Pons (tissue), 1 donor: ENCODE measurements around the gene RSPH4A.
"Not testable (repeated sequence)": the region's sequence is repeated elsewhere in the genome, so short reads cannot be mapped to it uniquely, and the experiment has no call there.

Experiments
- DNase-seq: peaks from one replicate; pipeline ENCODE4 v3.0.0-alpha.2; 2016; ENCODE audit warnings: low spot score

Gene RSPH4A

GRCh38 chr6:116615937-116616736, at the start of gene RSPH4A:
Gene RSPH4A (plus strand): TSS chr6:116616479. CDS start chr6:116616624, 145 bp downstream.
- peak; percentile 94 for DNase-seq

GRCh38 chr6:116568111-116568510, 48.2 kb upstream of the RSPH4A start:
- DNase-seq, result no peak

GRCh38 chr6:116568821-116569755, 47.2 kb upstream of the RSPH4A start:
- DNase-seq, result no peak

DNA sequence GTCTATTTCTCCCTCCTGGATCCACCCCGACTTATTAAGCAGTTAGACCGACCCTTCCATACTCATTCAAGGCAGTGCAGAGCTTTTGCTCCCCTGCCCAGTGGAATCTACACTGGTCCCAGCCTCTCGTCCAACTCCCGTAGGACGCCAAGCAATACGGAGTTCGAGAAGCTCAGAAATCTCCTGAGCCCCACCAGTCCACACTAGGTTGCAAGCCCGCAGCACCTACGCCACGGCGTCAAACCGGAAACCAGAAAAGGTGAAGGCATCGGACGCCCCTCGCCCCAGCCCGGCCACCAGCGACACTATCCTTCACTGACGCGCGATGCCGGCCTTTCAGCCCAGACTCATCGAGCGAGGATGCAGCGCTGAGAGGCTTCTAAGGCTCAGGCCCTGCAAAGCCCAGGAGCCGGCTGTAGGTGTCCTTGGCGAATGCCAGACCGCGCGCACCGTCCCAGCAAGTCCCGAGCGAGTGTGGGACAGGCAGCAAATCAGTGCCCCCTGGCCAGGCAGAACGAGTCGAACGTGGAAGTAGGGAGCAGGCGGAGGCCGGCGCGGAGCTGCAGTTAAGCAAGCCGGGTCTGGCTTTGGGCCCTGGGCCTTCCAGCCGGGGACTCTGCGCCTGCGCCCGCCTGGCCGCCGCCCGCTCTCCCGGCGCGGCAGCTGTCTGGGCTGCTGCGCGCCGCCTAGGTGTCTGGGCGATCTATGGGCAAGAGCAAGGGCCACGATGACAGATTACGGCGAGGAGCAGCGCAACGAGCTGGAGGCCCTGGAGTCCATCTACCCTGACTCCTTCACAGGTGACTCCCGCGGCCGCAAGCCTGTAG, 45.2 kb upstream of the RSPH4A start, which contains the start of gene RWDD1:
RWDD1 (plus strand) TSS at position 649 of the 827 bp plus-strand sequence; CDS start at position 728, 79 bp downstream.
- peak; percentile 98 for DNase-seq

- DNase-seq, result no peak
Measured at GRCh38 chr6:116571683-116572000, 44.6 kb upstream of the RSPH4A start.

DNA sequence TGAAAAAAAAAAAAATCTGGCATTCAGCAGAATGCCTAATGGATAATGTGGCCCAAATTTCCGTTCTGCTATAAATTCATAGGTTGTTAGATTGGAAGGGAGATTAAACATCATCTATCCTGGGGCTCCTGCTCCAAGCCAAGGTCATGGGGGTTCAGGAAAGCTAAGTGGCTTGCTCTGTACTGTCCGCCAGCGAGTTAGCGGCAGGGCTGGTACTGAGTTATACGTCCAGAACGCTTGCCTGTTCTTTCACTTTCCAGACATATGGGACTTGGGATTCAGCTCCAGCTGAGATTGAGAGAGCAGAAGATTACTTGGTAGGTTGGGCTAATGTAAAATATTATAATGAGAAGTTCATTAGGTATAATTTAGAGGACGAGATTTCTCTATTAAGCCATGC, 44.1 kb upstream of the RSPH4A start:
- no peak for DNase-seq

- DNase-seq, result no peak
Measured at GRCh38 chr6:116575227-116575626, 41.1 kb upstream of the RSPH4A start.

GRCh38 chr6:116577486-116577885, 38.8 kb upstream of the RSPH4A start:
- no peak for DNase-seq

DNA sequence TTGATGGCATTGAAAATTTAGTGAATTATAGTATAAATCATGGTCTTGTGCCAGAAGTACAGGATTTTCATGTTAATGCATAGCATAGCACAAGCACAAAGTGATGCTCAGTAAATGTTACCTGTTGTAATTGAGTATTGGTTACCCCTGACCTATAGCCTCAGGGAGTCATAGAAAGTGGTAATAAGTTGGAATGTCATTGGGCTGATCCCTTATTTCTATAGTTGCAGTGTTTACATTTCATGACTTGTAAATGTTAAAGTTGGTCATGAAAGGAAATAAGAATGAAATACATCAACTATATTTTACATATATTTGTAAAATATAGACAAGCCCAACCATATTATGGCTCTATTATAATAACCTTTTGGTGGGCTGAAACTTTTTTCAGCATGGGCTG, 37.9 kb upstream of the RSPH4A start:
- DNase-seq, result no peak

- no peak for DNase-seq
Measured at GRCh38 chr6:116579143-116579542, 37.1 kb upstream of the RSPH4A start.

GRCh38 chr6:116580198-116580597, 36.1 kb upstream of the RSPH4A start:
- no peak for DNase-seq

DNA sequence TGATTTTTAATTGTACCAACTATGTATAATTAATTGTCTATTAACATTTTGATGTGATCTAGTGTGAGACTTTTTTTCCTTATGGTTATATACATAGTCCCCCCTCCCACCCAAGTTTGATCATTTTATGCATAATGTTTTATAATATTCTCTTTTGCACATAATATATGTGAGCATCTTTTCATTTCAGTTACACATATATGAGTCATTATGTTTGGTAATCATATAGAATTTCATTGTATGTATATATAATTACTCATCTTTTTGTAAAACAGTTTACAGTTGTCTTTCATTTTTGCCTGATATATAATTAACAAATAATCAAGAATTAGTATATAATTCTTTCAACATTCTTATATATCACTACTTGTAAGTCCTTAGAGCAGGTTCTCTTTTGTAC, 30.0 kb upstream of the RSPH4A start:
- DNase-seq, result no peak

DNA sequence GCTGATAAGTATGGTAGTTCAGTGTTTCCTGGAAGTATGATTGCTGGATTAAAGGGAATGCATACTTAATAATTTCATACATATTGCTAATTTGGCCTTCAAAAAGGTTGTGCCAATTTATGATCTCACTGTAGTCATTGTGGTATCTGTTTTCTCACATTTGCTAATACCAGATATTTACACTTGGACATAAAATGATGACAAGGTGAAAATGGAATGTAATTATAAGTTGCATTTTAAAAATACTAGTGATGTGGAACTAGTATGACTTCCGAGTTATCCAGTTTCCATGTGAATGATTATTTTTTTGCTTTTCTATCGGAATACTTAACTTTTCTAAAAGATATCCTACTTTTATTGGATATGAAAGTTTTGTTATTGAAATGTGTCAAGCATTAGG, 29.5 kb upstream of the RSPH4A start:
- DNase-seq, result no peak

- no peak for DNase-seq
Measured at GRCh38 chr6:116595247-116595646, 21.0 kb upstream of the RSPH4A start.

DNA sequence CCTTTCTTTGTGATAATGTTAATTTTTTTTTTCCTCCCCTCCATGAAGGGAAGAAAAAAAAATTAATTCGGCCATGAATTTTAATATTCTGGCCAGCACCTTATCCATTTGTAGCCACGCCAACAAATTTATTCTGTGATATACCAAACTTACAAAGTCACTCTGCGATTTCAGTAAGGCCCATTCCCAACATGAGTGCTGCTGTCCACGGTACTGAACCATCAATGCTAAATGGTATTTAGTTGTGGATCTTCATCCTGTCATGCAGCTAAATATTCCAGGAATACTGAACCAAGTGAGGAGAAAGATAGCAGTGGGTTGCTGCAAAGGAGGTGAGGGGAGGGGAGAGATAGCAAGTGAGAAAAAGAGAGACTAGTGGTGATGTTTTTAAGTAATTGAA, 19.5 kb upstream of the RSPH4A start:
- DNase-seq, result no peak

- not testable (repeated sequence) for DNase-seq
Measured at GRCh38 chr6:116603916-116604315, 12.4 kb upstream of the RSPH4A start.

GRCh38 chr6:116604868-116605267, 11.4 kb upstream of the RSPH4A start:
- not testable (repeated sequence) for DNase-seq

GRCh38 chr6:116605935-116606334, 10.3 kb upstream of the RSPH4A start:
- no peak for DNase-seq

DNA sequence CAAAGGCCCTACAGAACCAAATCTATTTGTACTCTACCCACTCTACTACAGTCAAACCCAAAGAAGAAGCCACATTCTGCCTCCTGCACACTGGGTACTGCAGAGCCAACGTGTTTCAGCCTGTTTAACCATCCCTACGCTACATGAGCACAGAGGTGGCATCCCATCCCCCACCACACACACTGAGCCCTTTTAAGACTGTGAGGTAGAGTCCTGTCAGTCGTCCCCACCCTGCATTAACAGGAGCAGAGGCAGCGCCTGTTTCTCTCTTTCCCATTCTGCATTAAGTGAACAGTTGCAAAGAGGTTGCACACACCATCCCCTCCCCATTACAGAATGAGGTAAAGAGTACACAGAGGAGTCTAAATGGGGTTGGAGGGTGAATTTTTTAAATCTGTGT, 5.2 kb upstream of the RSPH4A start:
- no peak for DNase-seq

DNA sequence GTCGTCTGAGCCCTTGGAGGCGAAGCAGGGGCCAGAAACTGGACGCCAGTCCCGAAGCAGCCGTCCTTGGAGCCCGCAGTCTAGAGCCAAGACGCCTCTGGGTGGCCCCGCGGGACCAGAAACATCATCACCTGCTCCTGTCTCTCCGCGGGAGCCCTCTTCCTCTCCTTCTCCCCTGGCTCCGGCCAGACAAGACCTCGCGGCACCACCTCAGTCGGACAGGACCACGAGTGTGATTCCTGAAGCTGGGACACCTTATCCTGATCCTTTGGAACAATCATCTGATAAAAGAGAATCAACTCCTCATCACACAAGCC, 416 bp downstream of the RSPH4A start:
- no peak for DNase-seq

- DNase-seq, result no peak
Measured at GRCh38 chr6:116624036-116624805, 7.9 kb downstream of the RSPH4A start.

DNA sequence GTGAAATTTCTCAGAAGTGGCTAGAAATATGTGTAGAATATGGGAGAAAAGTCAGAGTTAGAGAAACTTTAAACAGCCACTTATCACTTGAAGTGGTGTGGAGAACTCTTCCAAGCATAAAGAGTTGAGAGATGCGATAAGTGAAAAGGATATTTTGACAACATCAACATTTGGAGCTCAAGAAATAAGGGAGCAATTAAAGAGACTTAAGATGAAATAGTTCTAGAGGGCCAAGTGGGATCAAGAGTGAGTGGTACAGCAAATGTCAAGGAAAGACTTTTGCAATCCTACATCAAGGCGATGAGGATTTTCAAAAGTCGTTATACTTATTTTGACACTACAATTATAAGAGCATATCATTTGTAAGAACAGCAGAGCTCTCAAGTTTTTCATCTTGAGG, 9.6 kb downstream of the RSPH4A start:
- DNase-seq, result no peak
